ENCODE measurements around the gene CFAP100.

DNA sequence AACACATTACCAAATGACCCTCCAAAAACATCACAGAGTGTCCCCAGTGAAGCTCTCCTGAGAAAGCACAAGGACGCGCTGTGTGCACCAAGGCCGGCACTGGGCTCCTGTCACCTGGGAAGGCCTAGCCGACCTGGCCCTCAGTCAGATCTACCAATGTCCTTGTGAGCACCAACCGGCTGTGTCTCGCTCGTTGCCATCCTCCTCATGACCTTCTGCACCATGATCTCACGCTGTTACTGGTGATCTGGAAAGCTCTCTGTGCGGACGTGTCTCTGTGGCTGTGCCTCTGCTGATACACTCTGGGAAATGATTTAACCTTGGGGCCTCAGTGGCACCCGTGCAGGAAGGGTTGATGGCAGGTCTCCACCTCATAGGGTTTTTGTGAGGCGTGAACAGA is 56.8 kb downstream of the CFAP100 start:
- TF ChIP-seq, protein P1, sequence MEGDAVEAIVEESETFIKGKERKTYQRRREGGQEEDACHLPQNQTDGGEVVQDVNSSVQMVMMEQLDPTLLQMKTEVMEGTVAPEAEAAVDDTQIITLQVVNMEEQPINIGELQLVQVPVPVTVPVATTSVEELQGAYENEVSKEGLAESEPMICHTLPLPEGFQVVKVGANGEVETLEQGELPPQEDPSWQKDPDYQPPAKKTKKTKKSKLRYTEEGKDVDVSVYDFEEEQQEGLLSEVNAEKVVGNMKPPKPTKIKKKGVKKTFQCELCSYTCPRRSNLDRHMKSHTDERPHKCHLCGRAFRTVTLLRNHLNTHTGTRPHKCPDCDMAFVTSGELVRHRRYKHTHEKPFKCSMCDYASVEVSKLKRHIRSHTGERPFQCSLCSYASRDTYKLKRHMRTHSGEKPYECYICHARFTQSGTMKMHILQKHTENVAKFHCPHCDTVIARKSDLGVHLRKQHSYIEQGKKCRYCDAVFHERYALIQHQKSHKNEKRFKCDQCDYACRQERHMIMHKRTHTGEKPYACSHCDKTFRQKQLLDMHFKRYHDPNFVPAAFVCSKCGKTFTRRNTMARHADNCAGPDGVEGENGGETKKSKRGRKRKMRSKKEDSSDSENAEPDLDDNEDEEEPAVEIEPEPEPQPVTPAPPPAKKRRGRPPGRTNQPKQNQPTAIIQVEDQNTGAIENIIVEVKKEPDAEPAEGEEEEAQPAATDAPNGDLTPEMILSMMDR (tag by site-specific recombination; IDR thresholded peaks at IDR 0.05) = no peak
- TF ChIP-seq KLF16 (tag by site-specific recombination; IDR thresholded peaks at IDR 0.05) (no peak), ZNF768 (tag by site-specific recombination; IDR thresholded peaks at IDR 0.05) (no peak), ZNF777 (tag by site-specific recombination; IDR thresholded peaks at IDR 0.05; ENCODE audit: borderline replicate concordance) (no peak), ZNF658 (tag by site-specific recombination; IDR thresholded peaks at IDR 0.05) (no peak), ZNF792 (tag by site-specific recombination; IDR thresholded peaks at IDR 0.05) (no peak), ZNF629 (tag by site-specific recombination; IDR thresholded peaks at IDR 0.05) (no peak)
